ENCODE results near the gene TNFRSF14. TPM values are rescaled to one million over a fixed set of nuclear protein-coding genes. Genes with fewer than 3 reads are reported as not detected.

The TNFRSF14 gene
- total RNA-seq, 2 experiments from 2014 or later: 191 to 194 TPM

DNA sequence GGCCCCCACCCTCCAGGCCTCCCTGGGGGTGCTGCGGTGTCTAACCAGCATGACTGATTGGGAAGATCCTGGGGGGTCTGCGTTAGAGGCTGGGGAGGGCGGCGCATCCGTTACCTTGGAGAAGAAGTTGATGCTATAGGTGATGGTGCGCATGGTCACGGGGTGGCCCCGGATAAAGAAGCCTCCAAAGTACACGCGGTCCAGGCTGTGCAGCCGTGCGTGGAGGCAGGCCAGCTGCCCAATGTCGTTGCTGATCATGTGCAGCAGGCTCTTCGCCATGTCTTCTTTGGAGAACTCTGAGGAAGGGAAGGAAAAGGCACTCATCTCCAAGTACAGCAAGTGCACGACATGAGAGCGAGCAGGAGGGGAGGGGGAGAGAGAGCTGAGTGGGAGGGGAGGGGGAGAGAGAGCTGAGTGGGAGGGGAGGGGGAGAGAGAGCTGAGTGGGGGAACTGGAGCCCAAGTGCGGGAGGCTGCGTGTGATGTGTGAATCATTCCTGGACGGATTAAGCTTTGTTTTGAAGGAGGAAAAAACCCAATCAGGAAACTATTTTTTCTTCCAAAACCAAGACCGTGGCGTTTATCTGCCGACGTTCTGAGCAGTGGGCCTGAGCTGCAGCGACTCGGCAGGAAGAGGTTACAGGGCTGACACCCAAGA lies 37.0 kb upstream of the TNFRSF14 start:
- no peak overlapping the region for H3K27ac ChIP-seq (ENCODE audit: low read depth in 1 of 2, low read length in 2 of 2)
- no peak overlapping the region for H3K4me3 ChIP-seq (ENCODE audit: low read length)
- no peaks in the 10 kb centered on the region for H3K9me3 ChIP-seq (ENCODE audit: control insufficient read depth in 1 of 2, insufficient read depth in 1 of 2, low read length in 2 of 2)
- ATAC-seq (ENCODE audit: poor library complexity): no peak
- CTCF ChIA-PET: no interaction called here
- peaks cover 19% of the 10 kb centered on the region for H3K4me1 ChIP-seq (ENCODE audit: insufficient read depth, low read length)
- H3K9me3 Mint-ChIP-seq: no peaks in the 10 kb centered on the region
- intact Hi-C loops (cut with DNase I, micrococcal nuclease): no loop called here
- peaks cover 22% of the 10 kb centered on the region for H3K4me1 Mint-ChIP-seq (ENCODE audit: low read depth)
- H3K36me3 ChIP-seq (ENCODE audit: insufficient read depth, low read length): peaks cover 78% of the 10 kb centered on the region
- TF ChIP-seq, protein P1, sequence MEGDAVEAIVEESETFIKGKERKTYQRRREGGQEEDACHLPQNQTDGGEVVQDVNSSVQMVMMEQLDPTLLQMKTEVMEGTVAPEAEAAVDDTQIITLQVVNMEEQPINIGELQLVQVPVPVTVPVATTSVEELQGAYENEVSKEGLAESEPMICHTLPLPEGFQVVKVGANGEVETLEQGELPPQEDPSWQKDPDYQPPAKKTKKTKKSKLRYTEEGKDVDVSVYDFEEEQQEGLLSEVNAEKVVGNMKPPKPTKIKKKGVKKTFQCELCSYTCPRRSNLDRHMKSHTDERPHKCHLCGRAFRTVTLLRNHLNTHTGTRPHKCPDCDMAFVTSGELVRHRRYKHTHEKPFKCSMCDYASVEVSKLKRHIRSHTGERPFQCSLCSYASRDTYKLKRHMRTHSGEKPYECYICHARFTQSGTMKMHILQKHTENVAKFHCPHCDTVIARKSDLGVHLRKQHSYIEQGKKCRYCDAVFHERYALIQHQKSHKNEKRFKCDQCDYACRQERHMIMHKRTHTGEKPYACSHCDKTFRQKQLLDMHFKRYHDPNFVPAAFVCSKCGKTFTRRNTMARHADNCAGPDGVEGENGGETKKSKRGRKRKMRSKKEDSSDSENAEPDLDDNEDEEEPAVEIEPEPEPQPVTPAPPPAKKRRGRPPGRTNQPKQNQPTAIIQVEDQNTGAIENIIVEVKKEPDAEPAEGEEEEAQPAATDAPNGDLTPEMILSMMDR (IDR thresholded peaks at IDR 0.05): no peak
- POLR2A ChIA-PET: no interaction called here
- peaks cover 67% of the 10 kb centered on the region for H3K36me3 Mint-ChIP-seq (ENCODE audit: low read depth)
- DNase-seq: no peak
- H3K4me3 Mint-ChIP-seq: no peak overlapping the region
- H3K27me3 Mint-ChIP-seq: no peaks in the 10 kb centered on the region
- no peaks in the 10 kb centered on the region for H3K27me3 ChIP-seq (ENCODE audit: control insufficient read depth in 1 of 2, insufficient read depth in 2 of 2, low read length in 2 of 2)
- H3K27ac Mint-ChIP-seq: no peak overlapping the region

DNA sequence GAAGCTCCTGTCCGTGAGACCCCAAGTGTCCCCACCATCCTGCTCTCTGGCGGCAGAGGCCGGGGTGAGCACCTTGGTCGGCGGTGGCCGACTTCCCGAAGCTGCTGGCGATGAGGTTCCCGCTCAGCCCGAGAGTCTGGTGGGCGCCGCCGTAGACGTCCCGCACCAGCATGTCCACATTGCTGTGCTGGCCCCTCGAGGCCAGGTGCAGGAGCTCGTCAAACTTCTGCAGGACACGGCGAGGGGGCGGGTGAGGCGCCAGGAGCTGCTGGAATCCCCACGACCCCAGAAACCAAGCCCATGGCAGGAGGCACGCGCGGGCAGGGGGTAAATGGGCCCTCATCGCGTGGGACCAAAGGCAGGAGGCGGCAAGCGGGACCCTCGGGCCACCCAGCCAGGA lies 36.4 kb upstream of the TNFRSF14 start:
- Mint-ChIP-seq H3K4me3 (no peak overlapping the region), H3K4me1 (ENCODE audit: low read depth) (peaks cover 28% of the 10 kb centered on the region), H3K27ac (no peak overlapping the region), H3K9me3 (no peaks in the 10 kb centered on the region), H3K36me3 (ENCODE audit: low read depth) (peaks cover 68% of the 10 kb centered on the region), H3K27me3 (no peaks in the 10 kb centered on the region)
- ChIA-PET POLR2A (interaction anchor here (1.1 kb wide), 1 partner anchor 104 kb away, joined by 3 read pairs; no protein-coding TSS in a partner anchor), CTCF (no interaction called here)
- Histone ChIP-seq H3K27ac (ENCODE audit: low read depth in 1 of 2, low read length in 2 of 2) (no peak overlapping the region), H3K4me1 (ENCODE audit: insufficient read depth, low read length) (peaks cover 25% of the 10 kb centered on the region), H3K4me3 (ENCODE audit: low read length) (no peak overlapping the region), H3K27me3 (ENCODE audit: control insufficient read depth in 1 of 2, insufficient read depth in 2 of 2, low read length in 2 of 2) (no peaks in the 10 kb centered on the region), H3K9me3 (ENCODE audit: control insufficient read depth in 1 of 2, insufficient read depth in 1 of 2, low read length in 2 of 2) (no peaks in the 10 kb centered on the region), H3K36me3 (ENCODE audit: insufficient read depth, low read length) (peaks cover 76% of the 10 kb centered on the region)
- ATAC-seq (ENCODE audit: poor library complexity) (no peak), DNase-seq (no peak)
- TF ChIP-seq, protein P1 (IDR thresholded peaks at IDR 0.05): no peak
- intact Hi-C loops (cut with DNase I, micrococcal nuclease): loop anchor here in 1 of 2 experiments (10.0 kb wide), 2 partner anchors 125 to 1255 kb away; partner anchors contain the start of gene SMIM1

DNA sequence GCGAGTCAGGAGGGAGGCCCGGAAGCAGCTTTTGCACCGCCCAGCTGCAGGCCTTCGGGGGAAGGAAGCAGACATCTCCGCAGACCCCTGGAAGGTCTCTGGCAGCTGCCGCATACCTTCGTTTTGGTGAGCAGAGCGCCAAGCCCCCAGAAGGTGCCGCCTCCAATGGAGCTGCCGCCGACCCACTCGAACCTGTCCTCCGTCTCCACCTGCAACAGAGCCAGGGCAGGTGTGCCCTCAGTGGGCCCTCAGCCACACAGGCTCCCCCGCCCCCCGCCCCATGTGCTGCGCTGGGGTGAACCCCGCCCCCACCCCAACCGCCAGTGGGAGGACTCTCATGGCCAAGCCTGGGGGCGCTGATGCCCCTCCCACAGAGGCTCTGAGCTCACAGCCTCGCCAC lies 36.0 kb upstream of the TNFRSF14 start:
- TF ChIP-seq, protein P1 (IDR thresholded peaks at IDR 0.05): no peak
- Mint-ChIP-seq H3K27ac (no peak overlapping the region), H3K4me3 (no peak overlapping the region), H3K36me3 (ENCODE audit: low read depth) (peaks cover 70% of the 10 kb centered on the region), H3K9me3 (no peaks in the 10 kb centered on the region), H3K4me1 (ENCODE audit: low read depth) (peaks cover 33% of the 10 kb centered on the region), H3K27me3 (no peaks in the 10 kb centered on the region)
- no peak overlapping the region for H3K4me3 ChIP-seq (ENCODE audit: low read length)
- no peak overlapping the region for H3K27ac ChIP-seq (ENCODE audit: low read depth in 1 of 2, low read length in 2 of 2)
- H3K36me3 ChIP-seq (ENCODE audit: insufficient read depth, low read length): peaks cover 71% of the 10 kb centered on the region
- no peaks in the 10 kb centered on the region for H3K9me3 ChIP-seq (ENCODE audit: control insufficient read depth in 1 of 2, insufficient read depth in 1 of 2, low read length in 2 of 2)
- intact Hi-C loops (cut with DNase I, micrococcal nuclease): loop anchor here in 1 of 2 experiments (10.0 kb wide), 2 partner anchors 125 to 1255 kb away; partner anchors contain the start of gene SMIM1
- CTCF ChIA-PET: no interaction called here
- DNase-seq (no peak), ATAC-seq (ENCODE audit: poor library complexity) (no peak)
- POLR2A ChIA-PET: interaction anchor here (1.1 kb wide), 1 partner anchor 104 kb away, joined by 3 read pairs; no protein-coding TSS in a partner anchor
- peaks cover 29% of the 10 kb centered on the region for H3K4me1 ChIP-seq (ENCODE audit: insufficient read depth, low read length)
- H3K27me3 ChIP-seq (ENCODE audit: control insufficient read depth in 1 of 2, insufficient read depth in 2 of 2, low read length in 2 of 2): no peaks in the 10 kb centered on the region

Data from CD4-positive, alpha-beta T cell (primary cell).